Measurements from ENCODE around the gene PAQR5.

The PAQR5 gene

DNA sequence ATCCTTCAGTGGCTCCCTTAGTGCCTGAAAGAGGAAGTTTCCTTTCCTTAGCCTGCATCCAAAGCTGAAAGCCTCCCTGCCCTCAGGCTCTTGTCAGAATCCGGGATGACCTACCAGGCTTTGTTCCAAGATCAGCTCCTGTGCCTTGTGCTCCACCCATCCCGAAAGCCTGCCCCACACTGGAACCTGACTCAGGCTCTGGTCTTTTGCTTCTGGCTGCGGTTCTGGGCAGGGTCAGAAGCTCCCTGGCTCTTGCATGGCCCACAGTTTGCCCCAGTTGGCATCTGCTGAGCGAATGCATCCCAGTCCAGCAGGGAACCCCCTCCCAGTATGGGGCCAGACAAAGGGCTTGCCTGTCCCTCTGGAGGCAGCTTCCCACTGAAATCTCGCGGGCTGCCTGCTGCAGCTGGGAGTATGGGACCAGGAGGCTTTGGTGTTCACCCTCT is 89.6 kb downstream of the PAQR5 start:
- no peak overlapping the region for H3K4me3 ChIP-seq (replicated peaks; ENCODE audit: low read depth, low read length)
- peak; percentile 26 for DNase-seq (ENCODE audit: extremely low read depth, low read depth)
- TF ChIP-seq, protein P1, sequence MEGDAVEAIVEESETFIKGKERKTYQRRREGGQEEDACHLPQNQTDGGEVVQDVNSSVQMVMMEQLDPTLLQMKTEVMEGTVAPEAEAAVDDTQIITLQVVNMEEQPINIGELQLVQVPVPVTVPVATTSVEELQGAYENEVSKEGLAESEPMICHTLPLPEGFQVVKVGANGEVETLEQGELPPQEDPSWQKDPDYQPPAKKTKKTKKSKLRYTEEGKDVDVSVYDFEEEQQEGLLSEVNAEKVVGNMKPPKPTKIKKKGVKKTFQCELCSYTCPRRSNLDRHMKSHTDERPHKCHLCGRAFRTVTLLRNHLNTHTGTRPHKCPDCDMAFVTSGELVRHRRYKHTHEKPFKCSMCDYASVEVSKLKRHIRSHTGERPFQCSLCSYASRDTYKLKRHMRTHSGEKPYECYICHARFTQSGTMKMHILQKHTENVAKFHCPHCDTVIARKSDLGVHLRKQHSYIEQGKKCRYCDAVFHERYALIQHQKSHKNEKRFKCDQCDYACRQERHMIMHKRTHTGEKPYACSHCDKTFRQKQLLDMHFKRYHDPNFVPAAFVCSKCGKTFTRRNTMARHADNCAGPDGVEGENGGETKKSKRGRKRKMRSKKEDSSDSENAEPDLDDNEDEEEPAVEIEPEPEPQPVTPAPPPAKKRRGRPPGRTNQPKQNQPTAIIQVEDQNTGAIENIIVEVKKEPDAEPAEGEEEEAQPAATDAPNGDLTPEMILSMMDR (IDR thresholded peaks at IDR 0.05; ENCODE audit: low read depth, low read length, missing control alignments) = no peak

DNA sequence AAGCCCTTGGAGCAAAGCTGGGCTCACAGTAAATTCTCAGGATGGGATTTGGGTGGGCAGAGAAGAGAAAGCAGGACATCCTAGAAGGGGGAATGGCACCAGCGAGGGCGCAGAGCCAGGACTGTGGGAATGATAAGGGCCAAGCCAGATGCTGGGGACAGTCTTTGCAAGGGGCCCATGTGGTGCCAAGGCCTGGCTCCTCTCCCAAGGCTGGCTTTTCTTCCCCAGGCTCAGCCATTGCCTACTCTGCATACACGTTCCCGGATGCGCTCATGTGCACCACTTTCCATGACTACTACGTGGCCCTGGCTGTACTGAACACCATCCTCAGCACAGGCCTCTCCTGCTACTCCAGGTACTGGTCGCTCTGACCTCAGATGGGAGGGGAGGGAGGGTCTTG is 90.7 kb downstream of the PAQR5 start:
- TF ChIP-seq, protein P1 (IDR thresholded peaks at IDR 0.05; ENCODE audit: low read depth, low read length, missing control alignments) = no peak
- DNase-seq (ENCODE audit: extremely low read depth, low read depth) = no peak
- H3K4me3 ChIP-seq (replicated peaks; ENCODE audit: low read depth, low read length) = no peak overlapping the region

DNA sequence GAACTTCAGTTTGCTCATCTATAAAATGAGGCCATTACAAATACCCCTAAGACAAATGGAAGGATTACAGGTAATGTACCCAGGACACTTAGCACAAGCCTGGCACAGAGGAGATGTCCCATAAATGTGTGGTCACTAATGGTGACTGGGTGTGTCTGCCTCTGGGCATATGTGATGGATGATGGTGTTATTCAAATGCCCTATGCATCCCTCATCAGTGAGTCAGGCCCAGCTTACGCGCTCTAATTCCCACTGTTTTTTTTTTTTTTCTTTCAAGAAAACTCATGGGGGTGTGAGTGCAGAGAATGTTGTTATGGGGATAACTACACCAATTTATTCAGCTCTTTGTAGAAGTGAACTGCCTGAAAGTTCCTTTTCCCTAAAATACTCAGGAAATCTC is 91.9 kb downstream of the PAQR5 start:
- no peak overlapping the region for H3K4me3 ChIP-seq (replicated peaks; ENCODE audit: low read depth, low read length)
- no peak for DNase-seq (ENCODE audit: extremely low read depth, low read depth)
- TF ChIP-seq, protein P1 (IDR thresholded peaks at IDR 0.05; ENCODE audit: low read depth, low read length, missing control alignments) = no peak

DNA sequence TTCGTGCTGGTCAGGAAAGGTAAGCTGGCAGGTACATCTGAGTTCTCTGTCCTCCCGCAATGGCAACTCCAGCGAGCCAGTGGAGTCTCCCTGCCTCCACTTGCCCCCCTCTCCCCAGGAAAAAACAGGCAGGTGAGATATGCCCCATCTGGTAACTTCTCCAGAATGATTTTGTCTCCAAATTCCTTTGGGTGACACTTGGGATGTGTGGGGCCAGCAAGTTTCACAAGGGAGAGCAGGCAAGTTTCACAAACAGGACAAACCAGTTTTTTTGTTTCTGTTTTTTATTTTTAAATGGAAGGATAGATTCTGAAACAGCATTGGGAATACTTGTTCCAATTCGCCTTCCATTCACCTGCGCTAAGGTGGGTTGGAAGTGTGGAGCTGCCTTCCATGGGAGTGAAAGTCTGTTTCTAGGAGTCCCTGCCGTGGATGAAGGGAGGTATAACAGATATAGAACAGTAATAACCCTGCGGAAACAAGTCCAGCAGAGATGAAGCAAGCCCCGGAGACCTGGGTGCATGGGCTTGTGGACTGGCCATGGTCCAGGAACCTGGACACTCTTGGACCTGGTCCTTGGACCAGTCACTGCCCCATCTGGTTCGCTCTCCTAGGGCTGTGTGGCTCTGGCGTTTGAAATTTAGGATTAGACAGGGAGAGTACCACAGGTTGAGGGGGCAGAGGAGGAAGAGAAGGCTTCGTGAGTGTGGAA is 92.5 kb downstream of the PAQR5 start:
- TF ChIP-seq, protein P1 (IDR thresholded peaks at IDR 0.05; ENCODE audit: low read depth, low read length, missing control alignments) = no peak
- no peak overlapping the region for H3K4me3 ChIP-seq (replicated peaks; ENCODE audit: low read depth, low read length)
- DNase-seq (ENCODE audit: extremely low read depth, low read depth) = no peak

DNA sequence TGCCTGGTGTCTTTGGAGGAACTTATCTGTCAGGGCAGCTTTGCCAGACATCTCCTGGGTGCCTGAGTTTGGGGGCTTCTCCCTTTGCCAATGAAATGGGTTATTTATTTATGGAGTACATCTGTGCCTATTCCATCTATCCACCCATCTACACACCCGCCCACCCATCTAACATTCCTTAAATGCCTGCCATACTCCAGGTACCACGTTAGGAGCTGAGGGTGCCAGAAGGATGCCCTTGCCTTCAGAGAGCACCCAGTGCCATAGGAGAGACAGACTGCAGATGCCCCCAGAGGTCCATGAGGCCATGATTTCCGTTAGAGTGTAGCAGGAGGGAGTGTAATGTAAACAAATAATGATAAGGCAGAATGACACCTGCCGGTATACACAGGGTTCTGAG is 93.6 kb downstream of the PAQR5 start:
- TF ChIP-seq, protein P1 (IDR thresholded peaks at IDR 0.05; ENCODE audit: low read depth, low read length, missing control alignments) = no peak
- no peak for DNase-seq (ENCODE audit: extremely low read depth, low read depth)
- no peak overlapping the region for H3K4me3 ChIP-seq (replicated peaks; ENCODE audit: low read depth, low read length)

DNA sequence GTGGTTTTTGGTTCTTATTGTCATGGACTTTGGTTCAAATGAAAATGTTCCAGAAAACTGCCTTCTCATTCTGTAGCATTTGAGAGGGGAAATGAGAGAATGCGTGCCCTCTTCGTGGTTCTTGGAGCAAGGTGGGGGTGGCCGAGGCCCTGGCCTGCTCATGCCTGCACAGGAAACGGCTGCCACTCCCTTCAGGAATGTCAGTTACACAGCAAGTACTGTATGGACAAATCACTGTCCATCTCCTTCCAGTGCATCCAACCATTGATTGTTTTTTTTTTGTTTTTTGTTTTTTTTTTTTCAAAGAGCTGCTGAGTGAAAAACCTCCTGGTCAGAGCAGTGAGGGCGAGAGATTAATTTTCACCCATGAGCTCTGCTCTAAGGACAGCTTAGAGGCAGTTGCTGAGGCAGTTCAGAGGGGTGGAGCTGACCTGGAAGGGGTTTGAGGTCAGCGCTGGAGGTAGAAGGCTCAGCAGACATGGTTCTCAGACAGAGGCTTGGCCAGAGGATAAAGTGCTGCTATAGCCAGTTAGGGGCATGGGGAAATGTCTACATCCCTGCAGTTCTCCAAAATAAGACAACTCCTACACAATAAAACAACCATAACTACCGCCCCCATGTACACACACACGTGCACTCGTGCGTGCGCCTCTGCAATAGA is 95.2 kb downstream of the PAQR5 start:
- DNase-seq (ENCODE audit: extremely low read depth, low read depth) = no peak
- no peak overlapping the region for H3K4me3 ChIP-seq (replicated peaks; ENCODE audit: low read depth, low read length)
- TF ChIP-seq, protein P1 (IDR thresholded peaks at IDR 0.05; ENCODE audit: low read depth, low read length, missing control alignments) = no peak

All from HFF-Myc (cell line).